GM18873 (cell line): ENCODE measurements around the gene BPIFB1.

Experiments used
- ATAC-seq: cut with Tn5 transposase; IDR thresholded peaks from one replicate; pipeline ENCODE4 v1.9.1; 2021; ENCODE audit warnings: mild to moderate bottlenecking, moderate library complexity, moderate number of reproducible peaks; ENCODE audit not compliant: unreplicated experiment, low FRiP score

BPIFB1 gene

GRCh38 chr20:33267701-33268100, 15.3 kb upstream of the BPIFB1 start:
- no peak for ATAC-seq

DNA sequence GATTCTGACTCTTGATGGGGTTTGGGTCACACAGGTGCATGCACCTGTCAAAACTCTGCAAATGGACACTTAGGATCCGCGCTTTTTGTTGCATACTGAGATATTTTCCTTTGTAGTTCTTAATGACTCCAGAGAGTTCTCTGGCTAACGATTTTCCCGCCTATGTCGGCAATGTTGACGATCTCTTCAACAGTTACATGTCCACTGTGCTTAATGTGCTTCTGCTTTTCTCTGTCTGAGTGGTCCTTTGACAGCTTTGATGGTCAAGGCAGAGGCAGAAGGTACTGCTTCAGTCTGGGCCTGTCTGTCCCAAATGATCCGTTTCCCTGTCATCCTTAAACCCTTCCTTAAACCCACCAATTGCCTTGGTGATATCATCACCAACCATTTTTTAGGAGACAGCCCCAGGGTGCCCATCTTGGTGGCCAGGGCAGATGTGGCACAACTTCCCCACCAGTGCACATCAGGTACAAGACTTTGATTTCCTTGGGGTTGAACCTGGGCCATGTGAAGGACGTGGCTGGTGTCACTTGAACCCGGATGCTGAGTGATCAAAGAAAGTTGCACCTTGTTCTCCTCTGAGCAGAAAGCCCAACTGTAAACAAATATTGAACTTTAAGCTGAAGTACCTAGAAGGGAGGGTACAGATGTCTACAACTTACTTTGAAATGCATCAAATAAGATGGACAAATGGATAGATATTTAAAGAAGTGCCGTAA, 10.7 kb upstream of the BPIFB1 start:
- no peak for ATAC-seq

DNA sequence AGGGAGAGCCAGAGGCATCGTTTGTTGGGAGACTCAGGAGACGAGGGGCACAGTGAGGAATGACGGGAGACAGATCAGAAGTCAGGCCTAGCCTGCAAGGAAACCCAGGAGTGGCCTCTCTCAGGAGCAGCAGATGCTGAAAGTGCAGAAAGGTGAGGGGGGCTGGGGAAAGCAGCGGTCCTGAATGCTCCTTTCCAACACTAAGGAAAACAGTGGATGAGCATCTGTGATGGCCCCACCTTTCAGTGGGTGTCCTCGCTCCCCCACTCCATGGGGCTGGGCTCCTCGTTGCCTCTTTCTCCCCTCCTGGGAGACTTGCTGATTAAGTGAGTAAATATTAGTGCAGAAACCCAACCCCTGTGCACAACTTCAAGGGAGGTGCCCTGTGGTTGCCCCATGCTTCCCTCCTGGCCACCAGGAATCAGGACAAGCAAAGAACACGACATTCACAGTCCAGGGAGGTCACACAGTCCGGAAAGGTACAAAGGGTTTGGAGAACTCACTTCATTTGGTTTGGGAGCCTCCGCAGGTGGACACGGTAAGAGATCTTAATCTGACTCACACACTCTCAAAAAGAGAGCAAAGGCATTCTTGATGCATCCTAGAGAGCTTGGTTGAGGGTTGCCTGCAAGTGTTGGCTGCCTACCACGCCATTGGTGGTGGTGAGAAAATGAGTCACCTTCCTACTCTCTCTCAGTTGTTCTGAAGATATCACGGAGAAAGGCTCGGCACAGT, 9.7 kb upstream of the BPIFB1 start:
- ATAC-seq = no peak

GRCh38 chr20:33275215-33275614, 7.8 kb upstream of the BPIFB1 start:
- ATAC-seq = no peak

DNA sequence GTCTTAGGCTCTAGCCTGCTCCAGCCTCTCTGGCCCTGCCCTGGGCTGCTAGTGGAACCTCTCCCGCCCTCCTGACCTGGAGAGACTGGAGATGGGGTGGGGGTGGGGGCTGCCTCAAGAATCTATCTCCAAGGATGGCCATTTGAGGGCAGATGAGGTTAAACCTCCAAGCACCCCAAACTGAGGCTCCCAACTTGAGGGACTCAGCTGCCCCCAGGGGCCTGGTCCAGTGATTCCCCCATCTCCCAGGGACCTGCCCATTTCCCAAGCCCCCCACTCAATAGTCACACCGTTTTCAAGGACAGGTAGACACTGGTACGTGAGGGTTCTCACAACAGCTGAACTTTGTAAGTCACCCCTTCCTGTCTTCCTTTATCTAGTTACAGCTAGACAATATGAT, 7.1 kb upstream of the BPIFB1 start:
- no peak for ATAC-seq

DNA sequence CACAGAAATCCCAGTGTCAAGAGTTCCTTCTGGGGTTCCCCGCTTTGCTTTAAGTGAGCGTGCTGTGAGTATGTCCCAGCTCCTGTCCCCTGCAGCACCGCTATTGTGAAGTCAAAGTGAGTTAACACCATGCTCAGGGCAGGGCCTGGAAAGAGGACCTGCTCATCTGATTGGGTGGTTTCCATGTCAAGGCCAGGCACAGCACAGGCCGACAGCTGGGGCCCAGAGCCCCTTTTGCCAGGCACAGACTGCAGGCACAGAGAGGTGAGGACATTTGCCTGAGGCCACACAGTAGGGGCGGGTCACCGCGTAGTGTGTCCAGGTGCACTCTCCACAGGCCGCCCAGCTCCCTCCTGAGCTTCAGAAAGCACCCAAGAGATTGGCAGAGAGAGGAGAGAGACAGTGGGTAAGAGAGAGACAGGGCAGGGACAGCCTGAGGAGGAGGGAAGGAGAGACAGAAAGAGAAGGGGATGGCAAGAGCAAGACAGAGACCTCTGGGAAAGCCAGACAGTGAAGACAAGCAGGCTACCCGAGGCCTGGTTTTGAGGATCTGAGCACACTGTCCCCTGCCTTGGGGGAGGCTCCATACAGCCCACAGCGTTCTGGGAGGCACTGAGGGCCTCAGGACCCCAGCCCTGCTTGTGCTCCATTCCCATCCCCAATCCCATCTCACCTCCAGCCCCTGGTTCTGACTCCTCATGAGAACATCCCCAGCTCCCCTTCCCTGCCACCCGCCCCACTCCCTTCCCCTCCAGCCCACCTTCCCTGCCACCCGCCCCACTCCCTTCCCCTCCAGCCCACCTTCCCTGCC, 6.5 kb upstream of the BPIFB1 start:
- ATAC-seq = no peak

DNA sequence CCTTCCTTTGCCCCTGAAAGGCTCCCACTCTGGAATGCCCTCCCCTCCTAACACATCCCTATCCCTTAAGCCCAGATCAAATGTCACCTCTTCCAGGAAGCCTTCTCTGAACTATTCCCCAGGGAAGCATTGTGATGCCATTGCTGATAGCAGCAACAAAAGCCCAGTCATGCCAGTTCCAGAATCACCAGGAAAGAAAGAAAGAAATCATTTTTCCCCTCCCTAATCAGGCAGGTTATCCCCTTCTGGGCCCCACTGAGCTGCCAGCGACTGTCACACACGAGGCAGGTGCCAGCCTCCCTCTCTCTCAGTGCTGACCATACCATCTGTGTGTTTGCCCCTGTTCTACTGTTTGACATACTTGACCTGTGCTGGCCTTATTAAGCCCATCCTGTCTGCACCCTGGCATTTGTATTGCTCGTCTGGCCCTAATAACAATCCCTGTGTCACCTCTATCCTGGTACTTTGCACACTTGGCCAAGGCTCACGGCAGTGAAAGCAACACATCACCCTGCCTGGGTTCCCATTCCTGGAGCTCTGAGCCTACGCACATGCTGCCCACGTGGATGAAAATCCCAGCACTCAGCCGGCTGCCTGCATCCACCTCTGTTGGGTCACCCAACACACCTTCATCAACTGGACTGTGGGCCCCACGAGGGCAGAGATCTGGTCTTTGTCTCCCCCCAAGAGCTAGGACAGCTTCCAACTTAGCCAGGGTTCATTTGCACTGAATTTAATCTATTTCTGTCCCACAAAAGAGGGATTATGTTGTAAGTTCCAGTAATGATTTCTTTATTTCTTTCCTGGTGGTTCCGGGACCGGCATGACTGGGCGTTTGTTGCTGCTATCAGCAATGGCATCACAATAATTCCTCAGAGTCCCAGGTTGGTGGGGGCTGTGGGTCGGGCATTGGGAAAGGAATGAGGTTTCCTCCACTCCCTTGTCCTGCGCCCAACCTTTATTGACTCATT, 5.3 kb upstream of the BPIFB1 start:
- no peak for ATAC-seq

DNA sequence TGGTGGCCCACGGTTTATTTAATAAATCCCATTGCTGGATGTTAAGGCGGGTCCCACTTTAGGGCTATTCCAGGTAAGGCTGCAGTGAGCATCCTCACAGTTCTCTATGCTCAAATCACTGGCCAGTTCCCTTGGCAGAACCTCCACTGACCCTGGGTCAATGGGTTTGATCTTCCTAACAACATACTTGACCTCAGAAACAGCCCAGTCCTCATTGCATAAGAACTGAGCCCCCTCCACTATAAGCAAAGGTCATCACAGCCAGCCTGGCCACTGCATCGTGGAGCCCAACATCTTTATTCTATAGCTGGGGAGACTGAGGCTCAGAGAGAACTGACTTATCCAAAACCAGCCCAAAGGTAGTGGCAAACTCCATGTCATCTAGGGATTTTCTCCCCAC, 4.3 kb upstream of the BPIFB1 start:
- ATAC-seq = no peak

DNA sequence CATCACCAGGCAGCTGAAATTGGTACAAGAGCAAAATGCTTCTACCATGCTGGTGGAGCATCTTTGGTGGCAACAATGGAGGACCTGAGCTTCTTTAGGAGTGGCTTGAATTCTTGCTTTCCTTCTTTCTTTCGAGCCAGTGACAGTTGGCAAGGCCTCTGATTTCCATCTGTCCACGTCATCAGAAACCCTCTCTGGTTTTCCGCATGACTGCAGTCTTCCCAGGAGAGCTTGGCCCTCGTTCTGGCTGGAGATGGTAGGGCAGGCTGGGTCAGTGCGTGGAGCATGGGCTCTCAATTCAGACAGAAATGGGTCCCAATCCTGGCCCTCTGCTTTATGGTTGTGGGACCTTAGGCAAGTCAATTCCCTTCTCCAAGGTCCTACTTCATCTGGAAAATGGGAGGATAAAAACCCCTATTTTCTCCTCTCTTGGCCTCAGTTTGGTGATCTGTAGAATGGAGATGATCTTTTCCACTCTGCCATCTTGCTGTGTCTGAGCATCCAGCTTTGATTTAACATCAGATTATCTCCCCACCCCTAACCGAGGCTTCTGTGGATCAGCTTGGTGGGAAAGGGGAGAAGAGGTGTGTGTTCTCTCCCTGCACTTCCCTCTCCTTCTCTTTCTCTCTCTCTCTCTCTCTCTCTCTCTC, 3.6 kb upstream of the BPIFB1 start:
- no peak for ATAC-seq

- no peak for ATAC-seq
Observed at GRCh38 chr20:33280000-33280680, 2.9 kb upstream of the BPIFB1 start.

- no peak for ATAC-seq
Observed at GRCh38 chr20:33280775-33281174, 2.2 kb upstream of the BPIFB1 start.

- ATAC-seq = no peak
Observed at GRCh38 chr20:33281550-33282146, 1.4 kb upstream of the BPIFB1 start.

DNA sequence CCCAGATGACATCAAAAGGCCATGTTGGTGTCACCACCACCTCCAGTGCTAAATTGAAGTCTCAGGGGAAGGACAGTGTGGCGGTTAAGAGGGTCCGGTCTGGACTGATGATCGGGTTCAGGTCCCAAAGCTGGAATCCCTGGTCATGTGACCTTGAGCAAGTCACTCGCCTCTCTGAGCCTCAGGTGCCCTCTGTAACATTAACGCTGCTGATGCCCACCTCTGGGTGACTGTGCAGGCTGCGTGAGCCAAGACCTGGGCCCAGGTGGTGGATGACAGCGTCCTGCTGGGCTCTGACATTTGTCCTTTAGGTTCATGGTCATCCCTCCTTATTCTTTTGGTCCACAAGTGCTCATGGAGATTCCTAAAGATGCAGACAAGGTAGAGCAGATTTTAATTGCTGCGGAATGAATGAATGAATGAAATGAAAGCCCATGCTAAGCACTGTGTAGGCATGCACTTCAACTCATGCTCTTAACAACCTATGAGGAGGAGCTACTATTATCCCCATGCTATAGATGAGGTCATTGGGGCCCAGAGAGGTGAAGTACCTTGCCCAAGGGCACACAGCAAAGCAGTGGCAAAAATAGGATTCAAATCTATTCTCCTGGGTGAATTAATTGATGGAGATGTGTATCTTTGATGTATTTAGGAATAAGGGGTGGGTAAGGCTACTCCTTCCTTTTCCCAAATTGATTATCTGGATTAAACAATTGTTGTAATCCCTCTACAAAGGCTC, 649 bp upstream of the BPIFB1 start:
- ATAC-seq = no peak

GRCh38 chr20:33284284-33284683, 1.3 kb downstream of the BPIFB1 start:
- ATAC-seq = no peak

GRCh38 chr20:33284937-33285336, 1.9 kb downstream of the BPIFB1 start:
- no peak for ATAC-seq

- no peak for ATAC-seq
Observed at GRCh38 chr20:33285861-33286495, 3.0 kb downstream of the BPIFB1 start.

- ATAC-seq = no peak
Observed at GRCh38 chr20:33287884-33288283, 4.9 kb downstream of the BPIFB1 start.

- no peak for ATAC-seq
Observed at GRCh38 chr20:33290852-33291251, 7.8 kb downstream of the BPIFB1 start.
